GM18498 (cell line): ENCODE measurements around the gene ARMC8.
A peak's percentile ranks its signal among the peaks of the same experiment; 100 is the strongest.

ENCODE experiments used
- ATAC-seq: cut with Tn5 transposase; IDR thresholded peaks from one replicate; pipeline ENCODE4 v1.9.1; 2021; ENCODE audit warnings: mild to moderate bottlenecking, moderate library complexity; ENCODE audit not compliant: unreplicated experiment

Gene ARMC8

DNA sequence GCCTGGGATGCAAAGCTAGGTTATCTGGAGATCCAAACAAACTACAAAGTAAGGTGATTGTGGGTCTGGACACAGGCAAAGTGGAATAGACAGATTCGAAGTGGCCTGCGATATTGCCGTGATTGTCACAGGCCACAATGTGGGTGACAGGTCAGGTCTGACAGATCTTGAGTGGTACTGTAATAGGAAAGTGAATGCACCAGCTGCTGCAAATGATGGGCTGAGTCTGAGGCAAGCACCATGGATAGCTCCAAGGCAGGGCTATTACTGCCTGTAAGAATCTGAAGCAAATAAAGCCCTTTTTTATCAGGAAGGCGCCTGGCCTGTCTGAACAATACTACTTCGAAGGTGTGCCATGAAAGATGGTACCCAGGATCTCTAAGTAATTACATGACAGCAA lies 10.0 kb downstream of the ARMC8 start:
- ATAC-seq: no peak

- ATAC-seq: no peak
Measured at GRCh38 chr3:138197524-138197923, 10.4 kb downstream of the ARMC8 start.

GRCh38 chr3:138199851-138200250 lies 12.8 kb downstream of the ARMC8 start:
- peak; percentile 76 for ATAC-seq

DNA sequence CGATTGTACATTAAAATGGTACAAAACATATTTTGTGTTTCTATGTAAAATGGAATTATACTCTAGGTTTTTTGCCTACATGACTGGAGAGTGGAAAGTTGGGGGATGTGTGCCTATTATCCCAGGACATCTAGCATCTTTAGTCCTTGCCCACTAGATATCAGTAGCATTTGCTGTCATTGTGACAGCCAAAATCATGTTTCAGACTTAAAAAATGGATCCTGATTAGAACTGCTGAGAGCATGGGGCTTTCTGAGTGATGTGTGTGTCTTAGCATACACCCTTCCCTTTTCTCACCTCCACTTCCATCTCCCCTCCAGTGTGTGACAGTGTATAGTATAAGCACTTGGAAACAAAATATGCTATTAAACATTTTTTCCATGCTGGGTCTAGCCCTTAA lies 13.3 kb downstream of the ARMC8 start:
- no peak for ATAC-seq

DNA sequence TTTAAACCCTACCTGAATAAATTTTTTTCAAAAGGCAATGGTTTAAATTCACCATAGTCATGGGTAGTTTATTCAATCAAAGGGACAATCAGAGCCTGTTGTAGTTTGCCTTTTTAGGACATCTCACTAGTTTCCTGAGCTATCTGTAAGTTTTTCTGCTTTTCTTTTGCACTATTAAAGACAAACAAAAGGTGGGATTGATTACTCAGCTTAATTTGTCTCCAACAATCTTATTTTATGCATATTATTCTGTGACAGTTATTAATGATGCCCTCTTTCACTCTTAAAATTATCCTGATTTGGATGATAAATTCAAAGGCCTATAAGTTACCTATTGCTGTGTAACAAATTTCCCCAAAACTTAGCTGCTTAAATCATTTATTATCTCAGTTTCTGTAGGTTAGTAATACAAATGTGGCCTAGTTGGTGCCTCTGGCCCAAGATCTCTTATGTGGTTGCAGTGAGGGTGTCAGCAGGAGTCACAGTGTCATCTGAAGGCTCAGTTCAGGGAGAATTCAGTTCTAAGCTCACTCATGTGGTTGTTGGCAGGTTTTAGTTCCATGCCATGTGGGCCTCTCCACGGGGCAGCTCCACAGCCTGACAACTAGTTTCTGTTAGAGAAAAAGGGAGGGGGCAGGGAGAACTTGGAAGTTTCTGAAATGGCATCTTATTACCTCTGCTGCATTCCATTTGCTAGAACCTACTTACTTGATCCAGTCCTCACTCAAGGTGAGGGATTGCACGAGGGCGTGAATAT lies 16.0 kb downstream of the ARMC8 start:
- ATAC-seq: no peak

GRCh38 chr3:138203938-138204337 lies 16.8 kb downstream of the ARMC8 start:
- no peak for ATAC-seq

- ATAC-seq: no peak
Measured at GRCh38 chr3:138205527-138205926, 18.4 kb downstream of the ARMC8 start.

DNA sequence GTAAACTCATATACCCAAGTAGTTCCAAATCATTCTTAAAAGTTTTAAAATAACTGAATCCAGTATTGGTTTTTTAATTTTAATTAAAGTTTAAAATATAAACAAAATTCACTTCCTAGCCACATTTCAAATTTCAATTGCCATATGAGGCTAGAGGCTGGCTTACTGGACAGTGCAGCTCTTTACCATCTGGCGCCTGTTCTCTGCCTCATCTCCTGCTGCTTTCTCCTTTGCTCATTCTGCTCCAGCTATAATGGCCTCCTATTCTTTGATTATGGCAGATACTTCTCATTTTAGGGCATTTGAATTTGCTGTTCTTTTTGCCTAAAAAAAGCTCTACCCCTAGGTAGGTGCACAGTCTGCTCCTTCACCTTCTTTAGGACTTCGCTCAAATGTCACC lies 19.1 kb downstream of the ARMC8 start:
- no peak for ATAC-seq

- ATAC-seq: no peak
Measured at GRCh38 chr3:138210528-138210927, 23.4 kb downstream of the ARMC8 start.

- ATAC-seq: no peak
Measured at GRCh38 chr3:138213398-138214085, 26.4 kb downstream of the ARMC8 start.

- no peak for ATAC-seq
Measured at GRCh38 chr3:138219255-138219654, 32.2 kb downstream of the ARMC8 start.

DNA sequence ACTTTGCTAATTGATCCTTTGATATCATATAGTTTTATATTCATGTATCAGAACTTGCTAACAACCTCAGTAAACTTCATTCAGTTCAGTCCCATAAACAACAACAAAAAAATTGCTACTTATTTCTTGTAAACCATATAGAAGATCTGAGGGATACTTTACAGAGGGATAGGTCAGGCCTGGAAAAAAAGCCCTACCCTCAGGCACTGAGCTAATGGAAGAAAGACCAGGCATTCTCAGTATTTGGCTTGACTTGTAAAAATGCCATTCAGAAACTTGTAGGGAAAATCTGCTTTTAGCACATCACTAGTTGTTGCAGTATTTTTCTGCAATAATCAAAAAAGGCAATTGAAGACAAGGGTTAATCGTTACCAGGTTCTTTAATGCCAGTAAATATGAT lies 33.1 kb downstream of the ARMC8 start:
- no peak for ATAC-seq

DNA sequence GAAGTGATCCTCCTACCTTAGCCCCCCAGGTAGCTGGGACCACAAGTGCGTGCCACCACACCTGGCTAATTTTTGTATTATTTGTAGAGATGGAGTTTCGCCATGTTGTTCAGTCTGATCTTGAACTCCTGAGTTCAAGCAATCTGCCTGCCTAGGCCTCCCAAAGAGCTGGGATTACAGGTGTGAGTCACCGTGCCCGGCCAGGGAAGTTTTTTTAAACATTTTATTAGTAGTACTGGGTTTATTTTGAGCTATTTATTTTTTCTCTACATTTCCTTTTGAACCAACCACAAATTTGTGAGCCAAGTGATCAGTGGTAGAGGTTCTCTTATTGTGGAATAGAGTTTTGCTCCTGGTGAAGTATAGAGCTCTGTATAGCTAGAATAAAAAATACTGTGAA lies 33.7 kb downstream of the ARMC8 start:
- no peak for ATAC-seq

DNA sequence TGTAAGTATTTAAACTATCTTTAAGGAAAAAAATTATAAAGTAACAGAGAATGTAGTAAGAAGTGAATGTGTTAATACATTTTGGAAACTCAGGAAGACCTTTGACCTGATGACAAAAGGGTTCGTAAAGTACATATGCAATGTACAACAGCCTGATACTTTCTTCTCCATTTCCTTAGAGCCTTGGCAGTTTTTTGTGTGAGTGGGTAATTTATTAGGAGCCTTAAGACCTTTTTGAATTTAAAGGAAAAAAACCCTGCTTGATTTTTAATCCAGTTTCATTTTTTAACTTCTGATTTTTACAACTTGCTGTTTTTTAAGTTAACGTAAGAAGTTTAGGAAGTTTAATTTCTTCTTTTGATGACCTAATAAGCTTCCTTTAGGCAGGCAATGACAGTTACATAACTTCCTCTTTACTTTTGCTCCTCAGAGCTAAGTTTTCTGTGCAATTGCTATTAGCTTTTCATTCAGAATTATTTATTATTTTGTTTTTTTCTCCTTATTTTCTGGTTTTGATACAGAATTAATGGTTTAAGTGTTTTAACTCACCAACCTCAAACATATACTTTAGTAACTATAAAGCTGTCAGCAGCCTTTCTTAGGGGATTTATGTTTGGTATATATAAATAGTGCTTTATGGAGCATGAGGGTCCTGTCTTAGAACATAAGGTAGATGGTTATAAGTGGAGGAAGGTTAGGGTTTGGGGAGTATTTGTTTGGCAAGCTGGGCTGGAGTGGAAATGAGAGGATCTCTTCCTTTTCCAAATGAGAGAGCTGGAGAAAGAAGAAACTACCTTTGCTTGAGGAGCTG lies 35.2 kb downstream of the ARMC8 start:
- ATAC-seq: no peak

- ATAC-seq: no peak
Measured at GRCh38 chr3:138222942-138223287, 35.8 kb downstream of the ARMC8 start.

GRCh38 chr3:138227650-138228049 lies 40.5 kb downstream of the ARMC8 start:
- ATAC-seq: no peak

DNA sequence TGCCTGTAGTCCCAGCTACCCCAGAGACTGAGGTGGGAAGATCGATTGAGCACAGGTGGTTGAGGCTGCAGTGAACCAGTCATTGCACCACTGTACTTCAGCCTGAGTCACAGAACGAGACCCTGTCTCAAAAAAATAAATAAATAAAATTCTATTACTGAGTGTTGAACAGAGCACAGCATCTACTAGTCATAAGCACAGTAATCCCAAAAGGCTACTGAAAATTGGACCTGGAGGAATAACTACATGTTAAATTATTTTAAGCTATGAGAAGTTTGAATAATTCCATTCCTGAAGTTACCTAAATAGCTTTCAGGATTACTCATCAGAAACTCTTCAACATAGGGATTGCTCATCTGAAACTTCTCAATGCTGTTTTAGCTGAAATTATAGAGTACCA lies 43.4 kb downstream of the ARMC8 start:
- no peak for ATAC-seq

- ATAC-seq: no peak
Measured at GRCh38 chr3:138232705-138233364, 45.7 kb downstream of the ARMC8 start.

- ATAC-seq: no peak
Measured at GRCh38 chr3:138234401-138235179, 47.5 kb downstream of the ARMC8 start.

DNA sequence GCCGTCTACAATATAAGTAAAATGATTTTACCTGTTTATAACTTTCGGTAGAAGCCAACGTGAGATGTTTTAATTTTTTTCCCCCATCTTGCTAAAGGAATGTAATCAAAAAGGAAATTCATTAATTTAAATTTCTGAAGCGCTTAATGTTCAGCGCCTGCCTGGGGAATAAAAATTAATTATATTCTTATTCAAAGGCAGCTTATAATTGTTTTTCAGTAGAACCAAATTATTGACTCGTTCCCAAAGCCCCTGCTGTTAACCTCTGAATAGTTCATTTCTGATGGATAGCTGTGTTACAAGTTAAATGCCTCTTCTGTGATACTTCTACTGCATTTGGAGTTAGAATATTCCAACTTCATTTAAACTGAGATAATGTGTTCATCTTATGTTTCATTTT lies 51.6 kb downstream of the ARMC8 start:
- ATAC-seq: no peak

DNA sequence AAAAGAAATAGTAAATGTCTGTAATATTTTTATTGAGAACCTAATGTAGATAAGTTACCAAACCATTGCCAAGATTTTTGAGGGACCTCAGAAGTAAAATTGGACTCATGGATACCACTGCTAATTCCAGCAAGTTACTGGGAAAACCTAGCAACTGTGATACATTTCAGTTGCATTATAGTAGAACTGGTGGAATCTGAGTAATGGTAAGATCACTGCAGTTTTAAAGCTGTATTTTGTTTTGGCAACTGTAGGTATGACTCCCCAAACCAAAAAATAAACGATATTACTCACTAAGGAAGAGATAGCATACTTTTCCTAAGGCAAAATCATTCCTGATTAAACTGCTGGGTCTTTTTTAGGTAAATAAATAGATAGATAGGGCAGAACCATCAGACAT lies 54.0 kb downstream of the ARMC8 start:
- ATAC-seq: no peak
